DND-41 (cell line): Measurements from ENCODE around the gene NEUROD4.

Source experiments
- ATAC-seq: fragments of 200-7000 bp; cut with Tn5 transposase; 3 replicates; pipeline ENCODE4 v1.9.1; 2021; ENCODE audit warnings: low read depth; ENCODE audit not compliant: insufficient read depth
- DNase-seq: peaks from one replicate; pipeline ENCODE4 v3.0.0-alpha.2; 2020
- H2AFZ ChIP-seq: 2 replicates; pipeline ENCODE4 v1.6.0; 2012; ENCODE audit warnings: low read depth, low read length
- H3K27ac ChIP-seq: 2 replicates; pipeline ENCODE4 v1.5.1; 2012; ENCODE audit warnings: low read length, inconsistent platforms
- H3K27me3 ChIP-seq: fragments of 200-600 bp; sonication (generic); 2 replicates; pipeline ENCODE4 v1.6.0; 2012; ENCODE audit warnings: low read length, mild to moderate bottlenecking, inconsistent platforms; ENCODE audit not compliant: insufficient read depth, poor library complexity
- H3K36me3 ChIP-seq: 2 replicates; pipeline ENCODE4 v1.5.1; 2012; ENCODE audit warnings: low read length, inconsistent platforms; ENCODE audit not compliant: insufficient read depth
- H3K4me1 ChIP-seq: 2 replicates; pipeline ENCODE4 v1.5.1; 2012; ENCODE audit warnings: mild to moderate bottlenecking, low read length; ENCODE audit not compliant: insufficient read depth
- H3K4me2 ChIP-seq: 2 replicates; pipeline ENCODE4 v1.6.0; 2012; ENCODE audit warnings: mild to moderate bottlenecking, moderate library complexity, low read length, inconsistent platforms; ENCODE audit not compliant: insufficient read depth
- H3K4me3 ChIP-seq, 2 experiments: fragments of 200-600 bp in 1 of 2; shearing (Covaris generic) in 1 of 2; 2 replicates each; pipeline ENCODE4 v1.5.1; 2012 to 2016; ENCODE audit warnings: inconsistent platforms in 2 of 2, low read length in 2 of 2, mild to moderate bottlenecking in 2 of 2, low read depth in 1 of 2, moderate library complexity in 1 of 2
- H3K79me2 ChIP-seq: 2 replicates; pipeline ENCODE4 v1.6.0; 2012; ENCODE audit warnings: low read length, inconsistent platforms; ENCODE audit not compliant: insufficient read depth
- H3K9ac ChIP-seq: 2 replicates; pipeline ENCODE4 v1.6.0; 2012; ENCODE audit warnings: low read depth, mild to moderate bottlenecking, inconsistent platforms, low read length, moderate library complexity
- H3K9me3 ChIP-seq: 2 replicates; pipeline ENCODE4 v1.5.1; 2012; ENCODE audit warnings: low read length, moderate library complexity, mild to moderate bottlenecking, inconsistent platforms; ENCODE audit not compliant: insufficient read depth, severe bottlenecking
- H4K20me1 ChIP-seq: 2 replicates; pipeline ENCODE4 v1.6.0; 2012; ENCODE audit warnings: low read length; ENCODE audit not compliant: insufficient read depth
- CTCF ChIP-seq: IDR thresholded peaks from 2 replicates; pipeline ENCODE4 v1.5.1; 2012; ENCODE audit warnings: borderline replicate concordance, low read length, moderate library complexity, mild to moderate bottlenecking; ENCODE audit not compliant: poor library complexity, severe bottlenecking; ENCODE audit errors: extremely low read depth
- EZH2 ChIP-seq: IDR thresholded peaks from 3 replicates; pipeline ENCODE4 v1.6.1; 2012; ENCODE audit warnings: borderline replicate concordance, low read depth, mild to moderate bottlenecking, moderate library complexity, low read length, inconsistent platforms; ENCODE audit not compliant: severe bottlenecking

The NEUROD4 gene

GRCh38 chr12:55025508-55025907 lies 5.7 kb downstream of the NEUROD4 start:
- ATAC-seq: no peak
- Histone ChIP-seq H3K4me3 (no peak overlapping the region), H3K9me3 (no peaks in the 10 kb centered on the region), H3K4me1 (no peaks in the 10 kb centered on the region), H2AFZ (no peak overlapping the region), H4K20me1 (no peaks in the 10 kb centered on the region), H3K27ac (no peak overlapping the region), H3K9ac (no peak overlapping the region), H3K36me3 (no peaks in the 10 kb centered on the region), H3K79me2 (no peaks in the 10 kb centered on the region), H3K4me2 (no peak overlapping the region), H3K27me3 (peaks cover 43% of the 10 kb centered on the region)
- no peak for DNase-seq
- TF ChIP-seq CTCF: no peak
- TF ChIP-seq EZH2: no peak

GRCh38 chr12:55034218-55034617 lies 14.4 kb downstream of the NEUROD4 start:
- H3K36me3 ChIP-seq: no peaks in the 10 kb centered on the region
- no peak overlapping the region for H3K9ac ChIP-seq
- DNase-seq: no peak
- H3K4me3 ChIP-seq: no peak overlapping the region
- ATAC-seq: no peak
- H3K27me3 ChIP-seq: peaks cover 17% of the 10 kb centered on the region
- no peaks in the 10 kb centered on the region for H3K9me3 ChIP-seq
- no peak for TF ChIP-seq EZH2
- TF ChIP-seq CTCF: no peak
- H4K20me1 ChIP-seq: no peaks in the 10 kb centered on the region
- H3K4me2 ChIP-seq: no peak overlapping the region
- no peak overlapping the region for H3K27ac ChIP-seq
- H3K4me1 ChIP-seq: peaks cover 7% of the 10 kb centered on the region
- H2AFZ ChIP-seq: no peak overlapping the region
- H3K79me2 ChIP-seq: no peaks in the 10 kb centered on the region

GRCh38 chr12:55036326-55037115 lies 16.7 kb downstream of the NEUROD4 start:
- Histone ChIP-seq H3K9me3 (no peaks in the 10 kb centered on the region), H3K4me1 (peaks cover 7% of the 10 kb centered on the region), H3K27ac (no peak overlapping the region), H3K79me2 (no peaks in the 10 kb centered on the region), H3K4me3 (no peak overlapping the region), H2AFZ (no peak overlapping the region), H4K20me1 (no peaks in the 10 kb centered on the region), H3K27me3 (peaks cover 29% of the 10 kb centered on the region), H3K36me3 (no peaks in the 10 kb centered on the region), H3K4me2 (peak overlapping the region; percentile 3; the same call in 1 of the 2 replicates), H3K9ac (no peak overlapping the region)
- TF ChIP-seq EZH2: no peak
- TF ChIP-seq CTCF: no peak
- ATAC-seq: no peak
- DNase-seq: no peak
